K562 (cell line): ENCODE results near the gene ZCCHC8. TPM values are rescaled to one million over a fixed set of nuclear protein-coding genes. Genes with fewer than 3 reads are reported as not detected.

Experiments used
- ARID3A ChIP-seq: IDR thresholded peaks from 2 replicates; pipeline ENCODE4 v1.6.1; 2012; ENCODE audit warnings: low read depth, low read length, improper control_type of control experiment, borderline replicate concordance
- ETV5 ChIP-seq: sonication (generic); formaldehyde crosslinking; IDR thresholded peaks from 2 replicates; pipeline ENCODE4 v1.4.0; 2020; ENCODE audit warnings: low read depth, mild to moderate bottlenecking, missing genetic modification reagents
- GMEB1 ChIP-seq: fragments of 250-450 bp; sonication (Bioruptor Pico); IDR thresholded peaks from 2 replicates; pipeline ENCODE4 v1.4.0; 2020; ENCODE audit warnings: mild to moderate bottlenecking
- HDAC8 ChIP-seq: fragments of 450-650 bp; IDR thresholded peaks from 2 replicates; pipeline ENCODE4 v1.6.1; 2016; ENCODE audit warnings: mild to moderate bottlenecking, missing genetic modification characterization, moderate library complexity, missing compliant biosample characterization
- MYBL2 ChIP-seq, 2 experiments: fragments of 450-650 bp in 1 of 2; sonication (generic) in 1 of 2; formaldehyde crosslinking in 1 of 2; IDR thresholded peaks; 2 replicates each; pipeline versions ENCODE4 v1.6.1 to v1.8.1; 2017 to 2022; ENCODE audit warnings: borderline replicate concordance in 1 of 2, inconsistent platforms in 1 of 2, low read depth in 1 of 2, mild to moderate bottlenecking in 1 of 2, missing genetic modification reagents in 1 of 2, moderate library complexity in 1 of 2
- NBN ChIP-seq: fragments of 450-650 bp; IDR thresholded peaks from 2 replicates; pipeline ENCODE4 v1.6.1; 2016; ENCODE audit warnings: low read depth, mild to moderate bottlenecking
- NCOA6 ChIP-seq: fragments of 450-650 bp; IDR thresholded peaks from 2 replicates; pipeline ENCODE4 v1.6.1; 2017; ENCODE audit warnings: mild to moderate bottlenecking
- POLR2A ChIP-seq: fragments of 450-650 bp; conservative IDR thresholded peaks from 2 replicates; pipeline ENCODE4 v1.6.1; 2016
- POLR2AphosphoS2 ChIP-seq: IDR thresholded peaks from 2 replicates; pipeline ENCODE4 v1.6.1; 2012; ENCODE audit warnings: low read length, improper control_type of control experiment
- POLR2AphosphoS5 ChIP-seq: IDR thresholded peaks from 2 replicates; pipeline ENCODE4 v1.6.1; 2011; ENCODE audit warnings: mild to moderate bottlenecking, low read depth, low read length, moderate library complexity; ENCODE audit not compliant: control insufficient read depth, insufficient read depth
- SOX6 ChIP-seq: fragments of 450-650 bp; IDR thresholded peaks from 2 replicates; pipeline ENCODE4 v1.6.1; 2014; ENCODE audit warnings: mild to moderate bottlenecking
- SUPT5H ChIP-seq: fragments of 450-650 bp; IDR thresholded peaks from 2 replicates; pipeline ENCODE4 v1.6.1; 2016
- TFAP4 ChIP-seq: sonication (generic); formaldehyde crosslinking; IDR thresholded peaks from 2 replicates; pipeline ENCODE4 v1.8.0; 2022; ENCODE audit warnings: missing genetic modification reagents, mild to moderate bottlenecking, moderate library complexity, borderline replicate concordance
- ZBTB7A ChIP-seq: IDR thresholded peaks from 2 replicates; pipeline ENCODE4 v1.6.1; 2011; ENCODE audit warnings: low read depth, mild to moderate bottlenecking, low read length, moderate library complexity, borderline replicate concordance; ENCODE audit not compliant: control insufficient read depth
- ZEB2 ChIP-seq: fragments of 450-650 bp; IDR thresholded peaks from 2 replicates; pipeline ENCODE4 v1.6.1; 2016
- ZSCAN29 ChIP-seq: fragments of 450-650 bp; IDR thresholded peaks from 2 replicates; pipeline ENCODE4 v1.6.1; 2017
- polyA plus RNA-seq, 8 experiments: library from polyadenylated mRNA; depleted of rRNA in 4 of 8; stranded (reverse) in 5 of 8; unstranded in 3 of 8; fragments of >200 nt; fragmentation: Nextera tagmentation in 2 of 8; fragmentation: Illumina TruSeq in 1 of 8; extraction: Ambion mirVana in 2 of 8; extraction: Trizol in 1 of 8; gene quantifications; 2 replicates each; pipeline versions ENCODE4 v1.2.1 to v1.2.3, GENCODE V29; 2011 to 2014; ENCODE audit warnings: inconsistent platforms in 1 of 8, missing spikeins in 1 of 8
- total RNA-seq, 7 experiments: library from RNA; depleted of rRNA in 6 of 7; stranded (reverse); fragments of >200 nt in 6 of 7; fragmentation: Illumina TruSeq in 2 of 7; extraction: Trizol in 2 of 7; gene quantifications; 2 replicates each; pipeline versions ENCODE4 v1.2.1 to v1.2.3, GENCODE V29; 2011 to 2021; ENCODE audit warnings: low replicate concordance in 1 of 7

Gene ZCCHC8
- total and polyA plus RNA-seq, 9 of the 15 experiments (the other 6 are each of a cell fraction or from before 2014, with no cell fraction given) = 14.8 to 50.9 (median 34.1) TPM

GRCh38 chr12:122503783-122504590 is 3.3 kb upstream of the ZCCHC8 start (continued):
- TF ChIP-seq ZBTB7A = no peak
- TF ChIP-seq GMEB1 (CRISPR knock-in tag) = no peak
- TF ChIP-seq ZEB2 = peak; percentile 51; the same call in 1 of the 2 replicates
- no peak for TF ChIP-seq SOX6
- peak; percentile 48; the same call in 1 of the 2 replicates for TF ChIP-seq POLR2AphosphoS5
- TF ChIP-seq POLR2A = peak; percentile 68
- no peak for TF ChIP-seq ETV5 (CRISPR knock-in tag)
- no peak for TF ChIP-seq NCOA6
- TF ChIP-seq ZSCAN29 = no peak
- no peak for TF ChIP-seq HDAC8 (tag)
- TF ChIP-seq SUPT5H = peak; percentile 71
- no peak for TF ChIP-seq TFAP4 (CRISPR knock-in tag)
- TF ChIP-seq MYBL2 (IDR thresholded peaks at IDR 0.05; ENCODE audit: low read depth) = no peak
- TF ChIP-seq MYBL2 (CRISPR knock-in tag; IDR thresholded peaks at IDR 0.05; ENCODE audit: borderline replicate concordance) = no peak
- TF ChIP-seq NBN = no peak
- TF ChIP-seq ARID3A = no peak
- TF ChIP-seq POLR2AphosphoS2 = peak; percentile 22; the same call in 1 of the 2 replicates
